Neuronal stem cell (in vitro differentiated cells): Measurements from ENCODE around the gene CPLANE1.
"Not testable (repeated sequence)": the region's sequence is repeated elsewhere in the genome, so short reads cannot be mapped to it uniquely, and the experiment has no call there.

ENCODE experiments used
- DNase-seq: peaks from one replicate; pipeline ENCODE4 v3.0.0-alpha.2; 2013; ENCODE audit warnings: low spot score
- H2AFZ ChIP-seq: one replicate; pipeline ENCODE4 v1.6.1; 2013; ENCODE audit warnings: mild to moderate bottlenecking, low read length, inconsistent platforms
- H2AK5ac ChIP-seq: 2 replicates; pipeline ENCODE4 v1.6.1; 2013; ENCODE audit warnings: low read depth, mild to moderate bottlenecking, inconsistent platforms, low read length, moderate library complexity, mixed read lengths
- H2BK120ac ChIP-seq: 2 replicates; pipeline ENCODE4 v1.6.1; 2013; ENCODE audit warnings: low read depth, mild to moderate bottlenecking, inconsistent platforms, low read length, moderate library complexity, mixed read lengths
- H2BK12ac ChIP-seq: one replicate; pipeline ENCODE4 v1.6.1; 2013; ENCODE audit warnings: low read length, inconsistent platforms
- H2BK15ac ChIP-seq: 2 replicates; pipeline ENCODE4 v1.6.1; 2013; ENCODE audit warnings: mild to moderate bottlenecking, low read length, inconsistent platforms, mixed read lengths
- H2BK5ac ChIP-seq: one replicate; pipeline ENCODE4 v1.6.1; 2013; ENCODE audit warnings: inconsistent platforms, mild to moderate bottlenecking, low read length, moderate library complexity
- H3K14ac ChIP-seq: one replicate; pipeline ENCODE4 v1.6.1; 2013; ENCODE audit warnings: low read length, inconsistent platforms
- H3K18ac ChIP-seq: 2 replicates; pipeline ENCODE4 v1.6.1; 2013; ENCODE audit warnings: low read length, inconsistent platforms
- H3K23ac ChIP-seq: 2 replicates; pipeline ENCODE4 v1.6.1; 2013; ENCODE audit warnings: low read depth, mild to moderate bottlenecking, mixed read lengths, low read length, inconsistent platforms; ENCODE audit not compliant: poor library complexity
- H3K27ac ChIP-seq: replicated peaks from 3 replicates; pipeline ENCODE4 v1.5.1; 2013; ENCODE audit warnings: low read length, inconsistent platforms
- H3K27me3 ChIP-seq, 3 experiments: 2 replicates each; pipeline ENCODE4 v1.6.1; 2013; ENCODE audit warnings: low read length in 3 of 3, mild to moderate bottlenecking in 2 of 3, inconsistent platforms in 1 of 3, low read depth in 1 of 3, mixed read lengths in 1 of 3, moderate library complexity in 1 of 3; ENCODE audit not compliant: control insufficient read depth in 3 of 3, insufficient read depth in 3 of 3
- H3K36me3 ChIP-seq, 2 donors: replicated peaks in 1 of 2; 2 replicates each; pipeline ENCODE4 v1.6.1; 2013; ENCODE audit warnings: low read length in 2 of 2; ENCODE audit not compliant: control insufficient read depth in 2 of 2, insufficient read depth in 2 of 2
- H3K4ac ChIP-seq: 2 replicates; pipeline ENCODE4 v1.6.1; 2013; ENCODE audit warnings: inconsistent platforms, mild to moderate bottlenecking, low read length, moderate library complexity
- H3K4me1 ChIP-seq, 2 donors: 1 replicate in 1 of 2; 2 replicates in 1 of 2; pipeline ENCODE4 v1.6.1; 2013; ENCODE audit warnings: low read length in 2 of 2, low read depth in 1 of 2; ENCODE audit not compliant: control insufficient read depth in 2 of 2, insufficient read depth in 1 of 2
- H3K4me2 ChIP-seq: one replicate; pipeline ENCODE4 v1.6.1; 2013; ENCODE audit warnings: mild to moderate bottlenecking, low read length, inconsistent platforms; ENCODE audit not compliant: insufficient read depth, poor library complexity, severe bottlenecking
- H3K4me3 ChIP-seq, 2 donors: 2 replicates each; pipeline ENCODE4 v1.5.1; 2013; ENCODE audit warnings: low read length in 2 of 2, mild to moderate bottlenecking in 2 of 2, inconsistent platforms in 1 of 2, moderate library complexity in 1 of 2
- H3K79me1 ChIP-seq: one replicate; pipeline ENCODE4 v1.6.1; 2013; ENCODE audit warnings: low read depth, mild to moderate bottlenecking, inconsistent platforms, low read length, moderate library complexity
- H3K9ac ChIP-seq: one replicate; pipeline ENCODE4 v1.6.1; 2013; ENCODE audit warnings: mild to moderate bottlenecking, low read depth, low read length, inconsistent platforms; ENCODE audit not compliant: poor library complexity
- H3K9me3 ChIP-seq, 2 donors: replicated peaks in 1 of 2; 2 replicates each; pipeline versions ENCODE3 to v1.6.1; 2013; ENCODE audit warnings: low read length in 2 of 2, mild to moderate bottlenecking in 2 of 2, inconsistent platforms in 1 of 2, low read depth in 1 of 2, mixed read lengths in 1 of 2, moderate library complexity in 1 of 2; ENCODE audit not compliant: control insufficient read depth in 2 of 2, insufficient read depth in 1 of 2
- H4K8ac ChIP-seq: one replicate; pipeline ENCODE4 v1.6.1; 2013; ENCODE audit warnings: low read depth, mild to moderate bottlenecking, inconsistent platforms, low read length, moderate library complexity
- H4K91ac ChIP-seq: one replicate; pipeline ENCODE4 v1.6.1; 2013; ENCODE audit warnings: low read length, low read depth, mild to moderate bottlenecking, inconsistent platforms; ENCODE audit not compliant: poor library complexity
- WGBS, 2 donors: extraction: QIAGEN DNeasy Blood & Tissue Kit; methylation state at CpG; one replicate each; pipeline ENCODE4 v1.1.7; 2013; ENCODE audit warnings: missing lambda C conversion rate in 2 of 2, mixed read lengths in 1 of 2; ENCODE audit not compliant: insufficient read length in 2 of 2, insufficient replicate concordance in 1 of 2; ENCODE audit errors: extremely low coverage in 2 of 2; 5-methylcytosine and 5-hydroxymethylcytosine counted together

Gene CPLANE1

GRCh38 chr5:37136694-37137093, 112.5 kb downstream of the CPLANE1 start:
- Histone ChIP-seq H3K14ac (no peak overlapping the region), H3K23ac (no peak overlapping the region), H3K4ac (no peak overlapping the region), H3K27ac (no peak overlapping the region), H4K91ac (no peak overlapping the region), H2BK5ac (no peak overlapping the region), H3K4me1 (no peaks in the 10 kb centered on the region), H3K4me2 (no peak overlapping the region), H3K4me3 (no peak overlapping the region), H2AK5ac (no peak overlapping the region), H2AFZ (no peak overlapping the region), H2BK15ac (no peak overlapping the region), H3K9me3 (peaks cover 3 to 26% of the 10 kb centered on the region in 2 donors), H3K36me3 (peaks cover 11 to 76% of the 10 kb centered on the region in 2 donors), H3K27me3 (no peaks in the 10 kb centered on the region), H2BK120ac (no peak overlapping the region), H3K79me1 (no peaks in the 10 kb centered on the region), H2BK12ac (no peak overlapping the region), H3K18ac (no peak overlapping the region), H4K8ac (no peak overlapping the region), H3K9ac (no peak overlapping the region)
- no peak for DNase-seq
- no CpG with 5 or more reads among the region's 2 CpGs for WGBS, 2 donors

- H3K14ac ChIP-seq, H3K9ac ChIP-seq, H4K91ac ChIP-seq, H3K4me1 ChIP-seq, H3K4me2 ChIP-seq, H3K27me3 ChIP-seq, H3K27ac ChIP-seq, H3K4me3 ChIP-seq, H2AK5ac ChIP-seq, H3K23ac ChIP-seq, H2AFZ ChIP-seq, H2BK12ac ChIP-seq, DNase-seq, H4K8ac ChIP-seq, H2BK120ac ChIP-seq, H3K4ac ChIP-seq, H3K18ac ChIP-seq, H2BK15ac ChIP-seq, H2BK5ac ChIP-seq, H3K79me1 ChIP-seq: not testable (repeated sequence)
- peaks cover 11 to 65% of the 10 kb centered on the region in 2 donors for H3K36me3 ChIP-seq
- peaks cover 3 to 26% of the 10 kb centered on the region in 2 donors for H3K9me3 ChIP-seq
- WGBS, 2 donors = no CpG with 5 or more reads among the region's 6 CpGs
Observed at GRCh38 chr5:37135312-37135711, 113.9 kb downstream of the CPLANE1 start.

GRCh38 chr5:37133939-37134338, 115.2 kb downstream of the CPLANE1 start:
- Histone ChIP-seq H3K27ac (no peak overlapping the region), H3K18ac (no peak overlapping the region), H3K79me1 (no peaks in the 10 kb centered on the region), H3K9ac (no peak overlapping the region), H3K9me3 (peaks cover 3 to 26% of the 10 kb centered on the region in 2 donors), H2BK5ac (no peak overlapping the region), H3K4me2 (no peak overlapping the region), H3K23ac (no peak overlapping the region), H3K4me1 (no peaks in the 10 kb centered on the region), H3K4me3 (no peak overlapping the region), H4K91ac (no peak overlapping the region), H4K8ac (no peak overlapping the region), H3K36me3 (peaks cover 8 to 59% of the 10 kb centered on the region in 2 donors), H3K27me3 (no peaks in the 10 kb centered on the region), H2BK12ac (no peak overlapping the region), H2AFZ (no peak overlapping the region), H2AK5ac (no peak overlapping the region), H3K14ac (no peak overlapping the region), H3K4ac (no peak overlapping the region), H2BK15ac (no peak overlapping the region), H2BK120ac (no peak overlapping the region)
- no peak for DNase-seq
- no CpG with 5 or more reads among the region's 2 CpGs for WGBS, 2 donors

- H2AFZ ChIP-seq = no peak overlapping the region
- H3K4me1 ChIP-seq = no peaks in the 10 kb centered on the region
- H2AK5ac ChIP-seq = no peak overlapping the region
- peaks cover 8 to 49% of the 10 kb centered on the region in 2 donors for H3K36me3 ChIP-seq
- H3K4ac ChIP-seq = no peak overlapping the region
- no peak overlapping the region for H2BK15ac ChIP-seq
- H4K8ac ChIP-seq = no peak overlapping the region
- no peak overlapping the region for H3K27ac ChIP-seq
- H3K18ac ChIP-seq = no peak overlapping the region
- no peak overlapping the region for H3K9ac ChIP-seq
- H3K4me3 ChIP-seq = no peak overlapping the region
- H3K4me2 ChIP-seq = no peak overlapping the region
- no peak overlapping the region for H3K14ac ChIP-seq
- DNase-seq = no peak
- H3K23ac ChIP-seq = no peak overlapping the region
- no peaks in the 10 kb centered on the region for H3K79me1 ChIP-seq
- WGBS, 2 donors = no CpG with 5 or more reads among the region's 1 CpG
- H4K91ac ChIP-seq = no peak overlapping the region
- no peak overlapping the region for H2BK120ac ChIP-seq
- H3K27me3 ChIP-seq = no peaks in the 10 kb centered on the region
- H2BK12ac ChIP-seq = no peak overlapping the region
- H3K9me3 ChIP-seq = peaks cover 3 to 19% of the 10 kb centered on the region in 2 donors
- H2BK5ac ChIP-seq = no peak overlapping the region
Observed at GRCh38 chr5:37132646-37133045, 116.5 kb downstream of the CPLANE1 start.
